Erythroblast (primary cell): ENCODE data around the gene ZBTB43.

ENCODE experiments used
- DNase-seq, 2 experiments: peaks; one replicate each; lab custom pipeline; 2025; lab: John Stamatoyannopoulos, UW
- GATA1 ChIP-seq: IDR thresholded peaks from 2 replicates; pipeline ENCODE4 v1.6.1; 2011; ENCODE audit warnings: low read depth, mild to moderate bottlenecking, control low read depth, low read length, moderate library complexity
- POLR2A ChIP-seq: IDR thresholded peaks from 2 replicates; pipeline ENCODE4 v1.6.1; 2011; ENCODE audit warnings: mild to moderate bottlenecking, low read length

Gene ZBTB43

DNA sequence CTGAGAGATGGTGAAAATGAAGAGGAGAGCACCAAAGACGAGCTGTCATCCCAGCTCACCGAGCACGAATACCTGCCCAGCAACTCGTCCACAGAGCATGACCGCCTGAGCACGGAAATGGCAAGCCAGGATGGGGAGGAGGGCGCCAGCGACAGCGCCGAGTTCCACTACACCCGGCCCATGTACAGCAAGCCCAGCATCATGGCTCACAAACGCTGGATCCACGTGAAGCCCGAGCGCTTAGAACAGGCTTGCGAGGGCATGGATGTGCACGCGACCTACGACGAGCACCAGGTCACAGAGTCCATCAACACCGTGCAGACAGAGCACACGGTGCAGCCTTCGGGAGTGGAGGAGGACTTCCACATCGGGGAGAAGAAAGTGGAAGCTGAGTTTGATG, 28.2 kb downstream of the ZBTB43 start:
- DNase-seq: no peak
- no peak for TF ChIP-seq GATA1
- no peak for TF ChIP-seq POLR2A

DNA sequence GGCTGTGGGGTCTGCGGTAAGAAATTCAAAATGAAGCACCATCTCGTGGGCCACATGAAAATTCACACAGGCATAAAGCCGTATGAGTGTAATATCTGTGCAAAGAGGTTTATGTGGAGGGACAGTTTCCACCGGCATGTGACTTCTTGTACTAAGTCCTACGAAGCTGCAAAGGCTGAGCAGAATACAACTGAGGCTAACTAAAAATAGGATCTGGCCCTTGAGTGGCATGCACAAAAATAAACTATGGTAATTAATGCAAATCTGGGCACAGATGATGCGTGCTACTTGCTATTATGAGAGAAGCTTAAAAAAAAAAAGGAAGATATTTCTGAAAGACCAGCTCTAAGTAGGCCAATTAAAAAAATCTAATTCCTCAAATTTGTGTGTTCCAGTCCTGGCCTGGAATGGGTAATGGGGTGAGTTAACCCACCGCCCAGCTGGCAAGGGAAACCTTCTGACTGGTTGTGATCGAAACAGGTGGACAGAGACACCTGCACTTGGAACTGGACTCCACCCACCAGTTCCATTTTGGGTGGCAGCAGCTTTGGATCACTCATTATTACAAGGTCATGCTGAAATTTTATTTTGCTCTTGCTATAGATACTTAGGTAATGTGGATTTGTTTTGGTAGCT, 29.0 kb downstream of the ZBTB43 start:
- TF ChIP-seq GATA1 (no peak), POLR2A (no peak)

DNA sequence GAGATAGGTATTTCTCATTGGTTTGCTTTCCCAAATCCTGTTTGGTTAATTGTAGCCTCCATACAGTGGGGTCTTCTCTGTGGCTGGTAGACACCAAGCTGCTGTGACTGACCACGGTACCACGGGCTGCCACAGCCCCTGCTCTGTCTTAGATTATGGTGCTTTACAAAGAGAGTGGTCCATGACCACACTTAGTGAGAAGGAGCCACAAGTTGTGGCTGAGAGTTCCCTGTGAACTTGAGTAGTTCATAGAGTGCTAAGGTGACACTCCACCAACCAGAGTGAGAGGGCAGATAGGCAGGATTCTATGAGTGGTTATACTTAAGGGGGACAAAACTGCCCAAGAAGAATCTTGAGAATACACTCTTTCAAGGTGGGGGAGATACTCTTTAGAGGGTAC, 29.8 kb downstream of the ZBTB43 start:
- DNase-seq: no peak
- TF ChIP-seq POLR2A: no peak
- no peak for TF ChIP-seq GATA1

More for the DNA sequence above, 29.0 kb downstream of the ZBTB43 start:
- DNase-seq: no peak

DNA sequence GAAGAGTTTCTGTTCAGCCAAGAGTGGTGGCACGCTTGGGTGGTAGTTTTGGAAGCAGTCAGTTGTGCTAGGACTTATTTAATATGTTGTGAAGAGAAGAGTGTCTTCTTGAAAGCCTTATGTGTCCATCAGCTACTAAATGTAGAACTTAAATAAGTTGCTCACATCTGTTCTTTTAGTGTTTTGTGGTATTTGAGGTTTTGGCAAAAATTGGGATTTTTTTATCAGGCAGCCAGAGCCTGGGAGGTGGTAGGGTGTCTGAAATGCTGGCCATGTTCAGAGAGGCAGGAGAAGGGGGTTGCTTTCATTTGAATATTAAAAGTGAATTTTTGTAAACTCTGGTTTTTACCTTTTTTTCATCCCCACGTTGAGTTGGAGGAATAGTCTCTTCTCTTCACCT, 31.4 kb downstream of the ZBTB43 start:
- DNase-seq: no peak
- TF ChIP-seq GATA1 (no peak), POLR2A (no peak)

DNA sequence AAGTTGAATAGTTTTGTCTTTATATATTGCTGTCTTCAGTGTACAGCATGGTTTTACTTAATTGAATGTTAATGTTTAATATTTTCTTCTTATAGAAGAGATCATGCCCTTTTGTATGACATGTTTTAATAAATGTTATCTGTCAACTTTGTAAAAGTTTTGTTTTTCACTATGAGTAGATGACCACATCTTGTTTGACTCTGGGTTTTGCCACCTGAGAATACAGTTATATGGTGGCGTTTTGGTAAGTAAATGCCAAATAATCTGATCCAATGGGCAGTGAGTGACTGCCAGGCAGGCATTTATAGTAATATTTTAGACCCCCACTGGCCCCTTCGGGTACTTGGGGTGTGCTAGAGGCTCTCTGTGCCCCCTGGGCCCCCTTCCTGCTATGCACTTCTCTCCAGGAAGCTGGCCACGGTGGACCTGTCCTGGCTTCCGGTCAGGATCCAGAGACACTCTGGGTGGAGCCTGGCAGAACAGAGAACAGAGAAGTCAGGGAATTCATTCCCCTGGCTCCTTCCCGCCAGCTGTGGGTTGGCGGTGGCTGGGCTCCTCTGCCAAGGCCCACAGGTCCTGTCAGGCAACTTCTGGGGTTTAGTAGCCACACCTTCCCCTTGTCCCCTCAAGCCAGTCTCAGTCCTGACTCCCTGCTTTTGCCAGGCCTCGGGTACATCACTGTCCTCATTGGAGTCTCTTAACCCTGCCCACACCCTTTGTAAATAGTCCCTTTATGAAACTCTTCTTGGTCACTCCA, 33.4 kb downstream of the ZBTB43 start:
- DNase-seq: no peak
- TF ChIP-seq POLR2A: no peak
- no peak for TF ChIP-seq GATA1

DNA sequence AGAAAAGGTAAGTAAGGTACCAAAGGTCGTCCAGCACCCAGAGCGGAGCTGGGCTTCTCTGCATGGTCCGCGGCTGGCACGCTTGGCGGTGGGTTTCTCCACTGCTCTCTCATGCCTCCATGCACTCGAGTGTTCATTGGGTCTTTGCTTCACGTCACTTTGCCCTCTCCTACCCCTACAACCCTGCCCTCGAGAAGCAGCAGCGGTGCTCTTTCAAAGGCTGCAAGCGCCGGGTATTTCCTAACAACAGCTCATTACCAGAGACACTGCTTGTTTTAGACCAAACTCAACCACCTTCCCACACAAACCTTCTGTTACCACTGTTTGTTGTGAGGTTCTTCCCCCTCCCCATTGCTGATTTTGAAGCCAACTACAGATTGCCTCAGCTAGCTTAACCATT, 34.1 kb downstream of the ZBTB43 start:
- no peak for TF ChIP-seq POLR2A
- TF ChIP-seq GATA1: no peak
- no peak for DNase-seq

DNA sequence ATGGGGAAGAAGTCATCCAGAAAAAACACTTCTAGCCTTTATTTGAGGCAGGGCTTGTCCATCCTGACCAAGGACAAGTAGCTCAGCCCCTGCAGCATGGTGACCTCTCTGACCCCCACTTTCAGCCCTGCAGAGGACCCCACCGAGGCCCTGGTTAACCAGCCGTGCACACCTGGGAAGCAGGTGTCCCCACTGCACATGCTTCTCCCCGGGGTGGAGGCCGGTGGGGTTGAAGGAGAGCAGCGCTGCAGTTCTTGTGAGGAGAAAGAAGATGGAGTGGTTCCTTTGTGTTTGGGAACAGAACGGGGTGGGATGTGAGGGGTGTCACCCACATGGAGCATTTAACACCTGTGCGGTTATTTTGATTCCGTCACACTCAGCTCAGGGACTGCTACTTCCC, 34.5 kb downstream of the ZBTB43 start:
- DNase-seq: no peak
- no peak for TF ChIP-seq POLR2A
- no peak for TF ChIP-seq GATA1

DNA sequence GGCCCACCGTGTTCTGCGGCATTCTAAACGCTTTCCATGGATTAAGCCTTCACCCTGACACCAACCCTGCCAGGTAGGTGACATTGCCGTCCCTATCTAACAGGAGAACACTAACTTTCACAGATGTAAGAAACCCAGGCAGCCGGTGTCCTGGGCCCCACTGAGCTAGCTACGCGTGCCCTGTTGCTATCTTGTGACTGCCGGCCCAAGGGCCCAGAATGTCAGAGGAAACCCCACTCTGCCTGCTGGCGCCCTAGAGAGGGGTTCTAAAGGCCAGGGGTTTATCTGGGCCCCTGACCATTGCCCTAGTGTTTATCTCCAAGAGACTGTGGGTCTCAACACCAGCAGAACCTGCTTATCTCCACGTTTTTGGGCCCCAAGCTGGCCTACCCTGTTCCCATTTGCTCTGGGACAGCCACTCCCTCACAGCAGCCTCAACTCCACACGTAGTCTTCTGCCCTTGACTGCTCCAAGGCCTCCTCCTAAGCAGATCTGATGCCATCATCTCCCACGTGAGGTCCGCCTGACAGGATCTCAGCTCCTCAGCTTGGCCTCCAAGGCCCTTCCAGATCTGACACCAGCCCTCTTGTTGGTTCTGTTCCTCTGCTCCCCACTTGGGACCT, 37.5 kb downstream of the ZBTB43 start:
- DNase-seq: peak; percentile 59 to 86
- TF ChIP-seq POLR2A: no peak
- no peak for TF ChIP-seq GATA1

DNA sequence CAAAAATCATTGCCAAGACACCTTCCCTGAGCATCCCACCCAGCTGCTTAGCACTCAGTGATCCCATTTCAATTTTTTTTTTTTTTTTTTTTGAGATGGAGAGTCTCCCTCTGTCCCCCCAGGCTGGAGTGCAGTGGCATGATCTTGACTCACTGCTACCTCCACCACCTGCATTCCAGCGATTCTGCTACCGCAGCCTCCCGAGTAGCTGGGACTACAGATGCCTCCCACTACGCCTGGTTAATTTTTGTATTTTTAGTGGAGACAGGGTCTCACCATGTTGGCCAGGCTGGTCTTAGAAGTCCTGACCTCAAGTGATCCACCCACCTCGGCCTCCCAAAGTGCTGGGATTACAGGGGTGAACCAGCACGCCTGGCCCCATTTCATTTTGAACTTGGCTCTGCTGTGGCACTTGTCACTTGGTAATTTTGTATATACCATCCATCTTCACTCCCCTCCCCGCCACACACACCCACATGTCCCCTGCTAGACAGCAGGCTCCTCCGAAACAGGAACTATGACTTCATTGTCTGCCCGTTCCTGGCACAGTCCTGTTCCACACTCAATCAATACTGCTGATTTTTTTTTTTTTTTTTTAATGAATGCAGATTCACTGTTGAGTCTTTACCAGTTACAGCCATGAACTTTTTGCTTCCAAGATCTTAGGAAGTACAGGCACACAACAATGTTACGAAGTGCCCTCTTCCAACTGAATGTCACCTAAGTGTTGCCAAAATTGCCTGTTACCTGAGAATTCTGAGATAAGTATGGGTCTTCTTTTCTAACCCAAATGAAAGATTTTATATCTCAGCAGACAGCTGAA, 38.3 kb downstream of the ZBTB43 start:
- no peak for TF ChIP-seq GATA1
- DNase-seq: no peak

DNA sequence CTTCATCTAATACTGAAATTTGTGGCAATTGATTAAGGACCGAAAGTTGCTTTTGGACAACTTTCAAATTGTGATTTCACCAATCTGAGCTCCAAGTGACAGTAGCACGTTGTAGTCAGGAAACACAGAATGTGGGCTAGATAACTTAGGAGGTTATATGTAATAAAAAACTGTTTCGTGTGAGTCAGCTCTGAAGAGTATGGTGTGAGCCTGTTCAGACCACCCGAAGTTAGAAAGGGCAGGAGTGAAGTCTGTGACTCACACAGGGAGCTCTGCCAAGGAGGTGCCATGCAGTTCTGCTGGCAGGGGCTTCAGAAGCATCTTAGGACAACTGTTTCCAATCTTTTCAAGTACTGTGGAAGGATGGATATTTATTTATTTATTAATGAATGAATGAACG, 39.2 kb downstream of the ZBTB43 start:
- no peak for DNase-seq
- TF ChIP-seq GATA1: no peak
- TF ChIP-seq POLR2A: no peak

DNA sequence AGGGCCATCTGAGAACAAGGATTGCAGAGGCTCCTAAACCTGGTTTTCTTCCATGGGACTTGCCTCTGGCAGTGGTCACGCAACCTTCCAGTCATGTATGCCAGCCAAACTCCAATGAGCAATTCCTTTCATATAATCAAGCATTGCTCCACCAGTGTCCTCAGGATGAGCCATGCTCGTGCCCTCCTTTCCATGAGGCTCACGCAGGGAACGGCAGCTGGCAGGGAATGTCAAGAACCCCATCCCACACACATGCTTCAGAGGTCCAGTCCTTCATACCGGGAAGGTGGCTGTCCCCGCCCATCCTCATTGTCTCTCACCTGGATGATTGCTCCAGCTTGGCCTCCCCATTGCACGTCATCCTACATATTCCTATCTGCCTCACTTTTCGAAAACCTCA, 42.2 kb downstream of the ZBTB43 start:
- TF ChIP-seq GATA1 (no peak), POLR2A (no peak)
- no peak for DNase-seq

DNA sequence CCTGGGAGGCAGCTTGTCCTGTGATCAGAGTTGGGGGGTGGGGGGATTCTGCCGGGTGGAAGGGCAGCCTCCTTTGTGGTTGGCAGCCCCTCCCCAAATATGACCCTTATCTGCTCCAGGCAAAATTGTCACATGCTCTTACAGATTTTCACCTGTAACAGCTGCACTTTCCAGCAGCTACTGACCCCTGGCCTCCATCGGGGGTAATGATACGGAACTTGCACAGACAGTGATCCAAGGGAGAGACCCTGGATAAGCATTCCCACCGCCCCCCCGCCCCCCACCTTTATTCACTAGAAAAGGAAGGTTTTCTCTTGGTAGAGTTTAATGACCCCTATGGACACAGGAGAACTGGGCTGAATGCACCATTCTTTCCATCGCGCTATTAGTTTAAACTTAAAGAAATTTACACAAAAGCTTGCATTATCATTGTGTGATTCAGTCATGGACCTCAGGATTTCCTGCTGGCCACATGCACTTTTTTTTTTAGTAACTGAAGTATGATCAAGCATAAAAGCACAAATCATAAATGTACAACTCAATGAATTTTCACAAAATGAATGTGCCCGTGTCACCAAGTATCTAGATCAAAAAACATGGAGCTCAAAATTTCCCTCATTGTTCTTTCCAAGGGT, 44.9 kb downstream of the ZBTB43 start:
- no peak for DNase-seq
- TF ChIP-seq GATA1 (no peak), POLR2A (no peak)

DNA sequence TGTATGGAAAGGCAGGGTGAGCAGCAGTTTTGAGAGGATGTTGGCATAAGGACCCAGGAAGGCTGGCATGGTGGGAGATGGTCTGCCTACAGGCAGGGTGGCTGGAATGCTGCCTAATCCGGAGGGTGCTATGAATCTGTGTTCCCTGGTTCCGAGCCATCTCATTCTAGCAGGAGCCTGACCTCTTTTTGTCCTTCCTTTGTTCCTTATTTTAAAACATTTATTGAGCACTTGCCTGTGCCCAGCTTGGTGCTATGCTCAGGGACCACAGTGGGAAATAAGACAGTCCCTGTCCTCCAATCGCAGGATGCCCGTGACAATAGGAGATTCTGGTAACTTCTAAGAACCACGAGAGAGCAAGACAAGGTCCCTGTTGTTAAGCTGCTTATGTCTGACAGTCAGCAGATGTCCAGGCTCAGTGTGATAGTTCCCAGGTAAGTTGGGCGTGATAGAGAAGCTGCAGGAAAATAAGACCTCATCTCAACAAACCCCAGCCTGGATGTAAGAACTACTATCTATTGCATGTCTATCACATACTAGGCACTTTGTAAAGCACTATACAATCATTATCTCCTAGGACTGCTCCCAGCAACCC, 46.5 kb downstream of the ZBTB43 start:
- TF ChIP-seq GATA1 (no peak), POLR2A (no peak)
- DNase-seq: no peak
